COLO829 (cell line): ENCODE measurements around the gene LGALS7.
"Not testable (repeated sequence)": the region's sequence is repeated elsewhere in the genome, so short reads cannot be mapped to it uniquely, and the experiment has no call there.

Experiments
- DNase-seq: peaks from one replicate; pipeline ENCODE4 v3.0.0; 2012; ENCODE audit warnings: low spot score

LGALS7 gene

DNA sequence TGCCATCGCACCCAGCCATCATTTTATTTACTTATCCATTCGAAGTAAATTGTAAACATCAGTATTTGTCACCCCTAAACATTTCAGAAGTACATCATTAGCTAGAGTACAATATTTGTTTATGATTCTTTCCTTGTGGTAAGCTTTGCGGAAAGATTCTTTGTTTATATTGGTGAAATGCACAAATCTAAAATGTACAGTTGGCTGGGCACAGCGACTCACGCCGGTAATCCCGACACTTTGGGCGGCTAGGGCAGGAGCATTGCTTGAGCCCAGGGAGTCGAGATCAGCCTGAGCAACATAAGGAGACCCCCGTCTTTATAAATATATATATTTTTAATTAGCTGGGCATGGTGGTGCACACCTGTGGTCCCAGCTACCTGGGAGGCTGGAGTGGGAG, 25.8 kb upstream of the LGALS7 start:
- DNase-seq, result no peak

DNA sequence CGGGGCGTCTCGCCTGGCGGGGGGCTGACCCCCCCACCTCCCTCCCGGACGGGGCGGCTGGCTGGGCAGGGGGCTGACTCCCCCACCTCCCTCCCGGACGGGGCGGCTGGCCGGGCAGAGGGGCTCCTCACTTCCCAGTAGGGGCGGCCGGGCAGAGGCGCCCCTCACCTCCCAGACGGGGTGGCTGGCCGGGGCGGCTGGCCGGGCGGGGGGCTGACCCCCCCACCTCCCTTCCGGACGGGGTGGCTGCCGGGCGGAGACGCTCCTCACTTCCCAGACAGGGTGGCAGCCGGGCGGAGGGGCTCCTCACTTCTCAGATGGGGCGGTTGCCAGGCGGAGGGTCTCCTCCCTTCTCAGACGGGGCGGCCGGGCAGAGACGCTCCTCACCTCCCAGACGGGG, 24.5 kb upstream of the LGALS7 start:
- DNase-seq, result not testable (repeated sequence)

DNA sequence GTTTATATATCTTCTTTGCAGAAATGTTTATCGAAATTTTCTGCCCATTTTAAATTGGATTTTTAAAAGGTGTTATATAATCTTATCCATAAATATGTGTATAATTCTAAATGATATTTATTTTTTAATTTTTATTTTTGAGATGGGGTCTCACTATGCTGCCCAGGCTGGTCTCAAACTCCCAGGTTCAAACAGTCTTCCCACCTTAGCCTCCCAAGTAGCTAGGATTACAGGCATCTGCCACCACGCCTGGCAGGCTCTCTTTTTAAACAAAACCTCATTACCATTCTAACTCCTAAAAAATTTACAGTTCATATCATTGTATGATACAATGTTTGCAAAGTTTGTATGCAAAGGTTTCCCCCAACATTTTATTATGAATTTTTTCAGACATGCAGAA, 22.8 kb upstream of the LGALS7 start:
- DNase-seq, result no peak

DNA sequence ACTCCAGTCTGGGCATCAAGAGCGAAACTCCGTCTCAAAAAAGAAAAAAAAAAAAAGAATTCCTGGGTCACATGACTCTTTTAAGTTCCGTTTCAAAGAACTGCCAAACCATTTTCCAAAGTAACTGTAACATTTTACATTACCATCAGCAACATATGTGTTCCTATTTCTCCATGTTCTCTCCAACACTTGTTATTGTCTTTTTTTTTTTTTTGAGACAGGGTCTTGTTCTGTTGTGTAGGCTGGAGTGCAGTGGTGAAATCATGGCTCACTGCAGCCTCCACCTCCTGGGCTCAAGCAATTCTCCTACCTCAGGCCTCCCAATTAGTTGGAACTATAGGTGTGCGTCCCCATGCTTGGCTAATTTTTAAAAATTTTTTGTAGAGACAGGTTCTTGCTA, 22.2 kb upstream of the LGALS7 start:
- DNase-seq, result no peak

DNA sequence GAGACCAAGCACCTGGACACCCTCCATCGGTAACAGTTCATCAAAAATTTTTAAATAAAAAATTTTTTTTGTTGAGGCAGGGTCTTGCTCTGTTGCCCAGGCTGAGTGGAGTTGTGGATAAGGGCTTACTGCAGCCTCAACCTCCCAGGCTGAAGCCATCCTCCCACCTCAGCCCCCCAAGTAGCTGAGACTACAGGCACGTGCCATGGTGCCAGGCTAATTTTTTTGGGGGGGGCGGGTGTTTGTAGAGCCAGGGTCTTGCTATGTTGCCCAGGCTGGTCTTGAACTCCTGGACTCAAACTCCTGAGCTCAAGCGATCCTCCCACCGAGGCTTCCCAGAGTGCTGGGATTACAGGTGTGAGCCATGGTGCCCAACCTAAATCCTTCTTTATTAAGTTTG, 20.4 kb upstream of the LGALS7 start:
- DNase-seq, result no peak

DNA sequence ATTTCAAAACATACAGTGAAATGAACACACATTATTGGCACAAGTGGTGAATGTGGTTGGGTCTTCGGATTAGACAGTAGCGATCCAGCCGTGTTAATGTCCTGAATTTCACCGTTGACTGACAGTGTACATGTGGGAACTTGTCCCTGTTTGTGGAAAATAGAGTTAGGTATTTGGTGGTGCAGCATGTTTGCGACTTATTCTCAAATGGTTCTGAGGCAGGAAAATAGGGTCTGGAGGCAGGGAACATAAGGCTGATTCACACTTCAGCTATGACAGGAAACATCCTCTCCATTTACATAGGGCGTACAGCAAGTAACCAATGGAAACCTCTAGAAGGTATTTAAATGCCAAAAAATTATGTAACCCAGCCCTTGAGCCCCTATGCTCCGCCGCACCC, 19.9 kb upstream of the LGALS7 start:
- DNase-seq, result no peak

DNA sequence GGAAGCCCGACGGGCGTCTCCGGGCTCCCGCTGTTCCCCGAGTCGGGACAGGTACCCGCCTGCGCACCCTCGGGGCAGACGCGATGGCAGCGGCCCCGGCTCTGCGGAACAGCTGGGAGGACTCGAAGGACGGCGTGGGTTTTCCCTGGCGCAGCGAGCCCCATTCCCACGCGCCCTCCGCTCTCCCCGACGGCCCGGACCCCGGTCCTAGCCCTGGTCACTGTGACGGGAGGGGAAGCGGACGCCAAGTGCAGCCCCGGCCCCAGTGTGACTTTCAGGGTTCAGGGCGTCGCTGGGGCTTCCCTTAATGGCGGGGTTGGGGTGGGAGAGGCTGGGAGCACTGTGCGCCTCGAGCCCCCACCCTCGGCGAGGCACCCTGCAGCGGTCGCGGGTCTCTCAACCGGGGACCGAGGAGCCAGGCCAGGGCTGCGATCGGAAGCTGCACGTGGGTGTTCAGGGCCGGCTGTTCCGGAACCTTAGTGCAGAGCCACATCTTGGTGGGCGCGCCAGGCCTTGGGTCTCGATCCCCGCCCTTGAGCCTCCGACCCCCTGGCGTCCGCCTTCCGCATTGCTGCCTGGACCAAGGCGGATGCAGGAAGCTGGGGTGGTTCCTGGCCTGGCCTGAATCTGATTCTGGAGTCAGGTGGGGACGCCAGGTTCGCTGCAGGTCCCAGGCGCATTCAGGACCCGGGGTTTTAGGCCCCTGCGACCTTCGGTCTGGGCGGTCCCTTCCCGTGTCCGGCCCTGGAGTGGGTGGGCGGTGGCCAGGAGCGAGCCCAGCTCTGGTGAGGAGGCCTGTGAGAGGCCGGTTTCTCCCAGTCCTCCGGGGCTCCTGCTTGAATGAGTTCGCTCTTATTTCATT, 19.2 kb upstream of the LGALS7 start:
- no peak for DNase-seq

DNA sequence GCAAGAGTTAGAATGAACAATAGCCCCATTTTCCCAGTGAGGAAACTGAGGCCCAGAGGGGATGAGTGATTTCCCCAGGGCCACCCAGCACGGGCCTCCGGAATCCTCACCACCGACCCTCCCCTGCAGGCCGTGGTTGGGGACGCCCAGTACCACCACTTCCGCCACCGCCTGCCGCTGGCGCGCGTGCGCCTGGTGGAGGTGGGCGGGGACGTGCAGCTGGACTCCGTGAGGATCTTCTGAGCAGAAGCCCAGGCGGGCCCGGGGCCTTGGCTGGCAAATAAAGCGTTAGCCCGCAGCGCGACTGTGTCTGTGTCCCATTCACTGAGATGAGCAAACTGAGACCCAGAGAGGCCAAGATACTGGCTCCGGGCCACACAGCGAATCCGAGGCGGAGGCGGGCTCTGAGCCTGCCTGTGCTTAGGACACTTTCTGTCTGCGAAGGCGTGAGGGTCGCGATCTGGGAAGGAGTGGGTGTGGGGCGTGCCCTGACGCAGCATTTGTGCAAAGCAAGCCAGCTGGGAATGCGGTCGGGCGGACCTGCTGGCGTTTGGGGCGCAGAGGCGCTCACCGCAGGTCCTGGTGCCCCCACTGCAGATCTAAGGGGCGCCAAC, 18.2 kb upstream of the LGALS7 start:
- not testable (repeated sequence) for DNase-seq

DNA sequence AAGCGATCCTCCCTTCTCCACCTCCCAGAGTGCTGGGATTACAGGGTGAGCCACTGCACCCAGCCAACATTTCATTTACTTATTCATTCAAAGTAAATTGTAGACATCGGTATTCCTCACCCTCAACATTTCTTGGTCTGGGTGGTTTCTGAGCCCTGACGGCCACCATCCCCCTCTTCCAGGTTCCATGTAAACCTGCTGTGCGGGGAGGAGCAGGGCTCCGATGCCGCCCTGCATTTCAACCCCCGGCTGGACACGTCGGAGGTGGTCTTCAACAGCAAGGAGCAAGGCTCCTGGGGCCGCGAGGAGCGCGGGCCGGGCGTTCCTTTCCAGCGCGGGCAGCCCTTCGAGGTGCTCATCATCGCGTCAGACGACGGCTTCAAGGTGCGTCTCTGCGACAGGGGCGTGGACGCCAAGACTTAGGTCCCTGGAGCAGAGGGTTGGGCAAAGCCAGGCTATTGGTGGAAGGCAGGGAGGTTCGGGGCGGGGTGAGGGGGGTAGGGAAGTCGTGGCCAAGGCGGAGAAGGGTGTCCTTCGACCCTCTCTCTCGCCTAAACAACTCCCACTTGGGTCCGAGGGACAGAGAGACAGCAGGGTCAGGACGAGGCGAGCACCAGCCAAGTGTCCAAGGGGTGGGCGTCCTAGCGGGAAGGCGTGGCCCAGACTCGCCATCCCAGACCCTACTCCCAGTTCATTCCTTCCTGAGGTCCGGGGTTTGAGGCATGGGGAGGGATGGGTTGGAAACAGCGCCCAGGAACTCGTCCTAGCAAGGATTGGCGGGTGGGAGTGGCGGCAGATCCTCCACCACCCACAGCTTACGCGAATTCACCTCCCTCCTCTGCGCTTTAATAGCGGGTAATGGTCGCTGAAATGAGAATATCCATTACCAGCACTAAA, 17.4 kb upstream of the LGALS7 start:
- DNase-seq, result not testable (repeated sequence)

DNA sequence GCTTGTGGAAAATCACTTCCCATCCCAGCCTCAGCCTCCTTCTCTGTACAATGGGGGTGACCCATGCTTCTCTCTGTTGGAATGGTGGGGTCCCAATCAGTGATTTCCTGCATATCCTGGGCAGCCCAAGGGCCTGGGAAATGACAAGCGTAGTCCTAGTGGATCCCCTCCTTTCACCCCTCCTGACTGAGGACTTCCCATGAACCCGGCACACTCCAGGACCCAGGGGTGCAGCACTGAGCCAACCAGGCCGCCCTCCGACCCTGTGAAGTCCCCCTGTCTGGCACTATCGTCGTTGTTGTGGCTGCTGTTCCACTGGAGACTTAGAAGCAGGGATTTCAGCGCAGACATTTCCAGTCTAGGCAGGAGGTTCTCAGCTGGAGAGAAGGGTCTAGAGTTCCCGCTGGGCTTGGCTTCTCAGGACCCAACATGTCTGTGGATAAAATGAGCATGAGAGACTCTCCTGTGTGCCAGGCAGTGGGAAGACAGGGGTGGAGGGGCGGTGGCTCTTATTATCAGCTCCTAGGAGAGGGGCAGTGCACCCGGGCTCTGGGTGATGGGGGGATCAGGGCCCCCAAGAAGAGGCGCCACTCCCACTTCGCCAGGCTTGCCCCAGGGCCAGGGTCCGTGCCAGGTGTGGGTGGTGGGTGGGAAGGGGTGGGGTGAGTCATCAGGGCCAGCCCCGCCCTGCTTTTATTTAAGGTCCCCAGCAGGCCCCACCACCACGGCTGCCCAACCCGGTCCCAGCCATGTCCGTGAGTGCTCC, 15.3 kb upstream of the LGALS7 start, which contains the start of gene LGALS7B:
Gene LGALS7B (plus strand): TSS at position 723 of the 766 bp plus-strand sequence. CDS start 27 bp downstream, at position 750.
- DNase-seq, result no peak

DNA sequence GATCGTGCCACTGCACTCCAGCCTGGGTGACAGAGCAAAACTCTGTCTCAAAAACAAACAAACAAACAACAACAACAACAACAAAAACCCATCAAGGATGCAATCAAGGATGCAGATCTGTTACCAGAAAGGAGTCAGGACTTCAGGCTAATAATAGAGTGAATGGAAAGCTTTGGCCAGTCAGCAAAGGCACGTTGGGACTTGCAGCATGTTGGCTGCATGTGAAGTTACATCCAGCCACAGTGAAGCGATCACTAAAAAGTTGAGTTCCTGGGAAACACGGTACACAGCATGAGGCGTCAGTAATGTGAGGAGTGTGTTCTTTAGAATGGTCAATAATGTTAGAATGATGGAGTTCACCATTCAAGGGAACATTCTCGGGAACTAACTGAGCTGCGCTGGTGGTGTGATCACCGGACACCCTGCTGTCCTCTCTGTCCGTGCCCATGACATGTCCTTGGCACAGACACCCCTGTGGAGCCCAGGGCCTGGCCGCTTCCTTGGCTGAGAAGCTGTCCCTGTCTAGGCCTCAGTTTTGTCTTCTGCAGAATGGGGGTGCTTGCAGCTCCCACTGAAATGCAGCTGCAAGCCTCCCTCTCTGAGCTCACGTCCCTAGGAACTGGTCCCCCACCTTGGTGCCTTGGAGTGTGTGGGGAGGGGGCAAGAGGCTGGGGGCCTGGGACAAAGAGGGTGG, 13.4 kb upstream of the LGALS7 start:
- DNase-seq, result no peak

DNA sequence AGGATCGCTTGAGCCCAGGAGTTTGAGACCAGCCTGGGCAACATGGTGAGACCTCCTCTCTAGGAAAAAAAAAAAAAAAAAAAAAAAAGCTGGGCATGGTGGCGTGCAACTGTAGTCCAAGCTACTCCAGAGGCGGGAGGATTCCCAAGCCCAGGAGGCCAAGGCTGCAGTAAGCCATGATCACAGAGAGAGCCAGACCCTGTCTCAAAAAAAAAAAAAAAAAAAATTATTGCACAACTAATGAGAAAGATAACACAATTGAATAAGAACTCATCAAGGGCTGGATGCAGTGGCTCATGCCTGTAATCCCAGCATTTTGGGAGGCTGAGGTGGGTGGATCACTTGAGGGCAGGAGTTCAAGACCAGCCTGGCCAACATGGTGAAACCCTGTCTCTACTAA, 12.7 kb upstream of the LGALS7 start:
- not testable (repeated sequence) for DNase-seq

DNA sequence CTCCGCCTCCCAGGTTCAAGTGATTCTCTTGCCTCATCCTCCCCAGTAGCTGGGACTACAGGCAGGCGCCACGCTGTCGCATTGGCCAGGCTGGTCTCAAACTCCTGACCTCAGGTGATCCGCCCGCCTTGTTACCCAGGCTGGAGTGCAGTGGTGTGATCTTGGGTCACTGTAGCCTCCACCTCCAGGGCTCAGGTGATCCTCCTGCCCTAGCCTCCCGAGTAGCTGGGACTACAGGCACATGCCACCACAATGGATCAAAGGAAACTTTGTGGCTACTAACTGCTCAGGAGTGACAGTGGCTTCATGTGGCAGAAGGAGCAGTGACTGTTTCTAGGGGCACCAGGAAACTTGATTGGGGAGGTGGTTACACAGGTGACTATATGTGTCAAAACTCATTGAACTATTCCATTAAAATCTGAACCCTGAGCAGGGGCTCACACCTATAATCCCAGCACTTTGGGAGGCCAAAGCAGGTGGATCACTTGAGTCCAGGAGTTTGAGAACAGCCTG, 11.9 kb upstream of the LGALS7 start:
- no peak for DNase-seq

DNA sequence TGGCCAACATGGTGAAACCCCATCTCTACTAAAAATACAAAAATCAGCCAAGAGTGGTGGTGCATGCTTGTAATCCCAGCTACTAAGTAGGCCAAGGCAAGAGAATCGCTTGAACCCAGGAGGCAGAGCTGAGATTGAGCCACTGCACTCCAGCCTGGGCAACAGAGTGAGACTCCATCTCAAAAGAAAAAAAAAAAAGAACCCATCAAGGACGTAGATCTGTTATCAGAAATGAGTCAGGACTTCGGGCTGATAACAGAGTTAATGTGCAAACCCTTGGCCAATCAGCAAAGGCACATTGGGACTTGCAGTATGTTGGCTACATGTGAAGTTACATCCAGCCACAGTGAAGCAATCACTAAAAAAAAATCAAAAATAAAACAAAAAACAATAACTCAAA, 10.9 kb upstream of the LGALS7 start:
- DNase-seq, result no peak

DNA sequence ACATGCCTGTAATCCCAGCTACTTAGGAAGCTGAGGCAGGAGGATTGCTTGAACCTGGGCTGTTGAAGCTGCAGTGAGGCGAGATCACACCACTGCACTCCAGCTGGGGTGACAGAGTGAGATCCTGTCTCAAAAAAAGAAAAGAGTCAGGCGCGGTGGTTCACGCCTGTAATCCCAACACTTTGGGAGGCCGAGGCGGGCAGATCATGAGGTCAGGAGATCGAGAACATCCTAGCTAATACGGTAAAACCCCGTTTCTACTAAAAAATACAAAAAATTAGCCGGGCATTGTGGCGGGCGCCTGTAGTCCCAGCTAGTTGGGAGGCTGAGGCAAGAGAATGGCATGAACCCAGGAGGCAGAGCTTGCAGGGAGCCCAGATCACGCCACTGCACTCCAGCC, 8.9 kb upstream of the LGALS7 start:
- not testable (repeated sequence) for DNase-seq

DNA sequence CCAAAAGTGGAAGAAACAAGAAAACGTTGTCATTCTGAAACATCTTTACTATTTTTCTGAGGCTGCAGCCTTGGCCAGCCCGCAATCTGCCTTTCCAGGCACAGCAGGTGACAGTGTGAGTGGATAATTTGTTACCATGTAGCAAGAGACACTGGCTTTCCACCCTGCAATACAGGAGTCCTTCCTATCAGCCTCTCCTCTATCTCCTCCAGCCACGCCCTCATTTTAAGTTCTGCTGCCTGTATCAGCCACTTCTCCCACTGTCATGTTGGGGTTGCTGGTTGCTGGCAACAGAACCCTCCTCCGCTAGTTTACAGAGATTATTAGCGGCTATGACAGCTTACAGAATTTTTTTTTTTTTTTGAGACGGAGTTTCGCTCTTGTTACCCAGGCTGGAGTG, 7.7 kb upstream of the LGALS7 start:
- DNase-seq, result no peak

DNA sequence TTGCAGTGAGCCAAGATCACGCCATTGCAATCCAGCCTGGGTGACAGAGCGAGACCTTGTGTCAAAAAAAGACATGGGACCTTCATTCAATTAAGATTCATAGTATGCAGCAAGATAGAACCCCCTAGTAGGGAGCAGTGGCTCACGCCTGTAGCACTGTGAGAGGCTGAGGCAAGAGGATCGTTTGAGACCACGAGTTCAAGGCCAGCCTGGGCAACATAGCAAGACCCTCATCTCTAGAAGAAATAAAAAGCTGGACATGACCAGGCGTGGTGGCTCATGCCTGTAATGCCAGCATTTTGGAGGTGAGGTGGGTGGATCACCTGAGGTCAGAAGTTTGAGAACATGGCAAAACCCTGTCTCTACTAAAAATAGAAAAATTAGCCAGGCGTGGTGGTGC, 7.1 kb upstream of the LGALS7 start:
- DNase-seq, result no peak

DNA sequence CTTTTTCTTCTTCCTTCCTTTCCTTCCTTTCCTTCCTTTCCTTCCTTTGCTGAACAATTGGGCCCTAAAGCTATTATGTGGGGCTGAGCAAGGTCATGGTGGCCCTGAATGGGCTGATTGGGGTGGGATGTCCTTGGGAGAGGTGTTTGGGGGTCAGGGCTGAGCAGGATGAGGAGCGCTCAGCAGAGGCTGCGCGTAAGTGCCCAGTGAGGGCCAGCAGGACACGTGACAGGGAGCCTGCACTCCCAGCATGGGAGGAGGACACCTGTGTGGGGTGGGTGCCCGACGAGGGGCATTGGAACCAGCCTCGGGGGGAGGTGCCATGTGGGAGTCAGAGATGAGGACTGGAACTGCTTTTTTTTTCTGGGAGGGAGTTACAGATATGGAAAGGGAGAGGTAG, 5.4 kb upstream of the LGALS7 start:
- DNase-seq, result no peak

DNA sequence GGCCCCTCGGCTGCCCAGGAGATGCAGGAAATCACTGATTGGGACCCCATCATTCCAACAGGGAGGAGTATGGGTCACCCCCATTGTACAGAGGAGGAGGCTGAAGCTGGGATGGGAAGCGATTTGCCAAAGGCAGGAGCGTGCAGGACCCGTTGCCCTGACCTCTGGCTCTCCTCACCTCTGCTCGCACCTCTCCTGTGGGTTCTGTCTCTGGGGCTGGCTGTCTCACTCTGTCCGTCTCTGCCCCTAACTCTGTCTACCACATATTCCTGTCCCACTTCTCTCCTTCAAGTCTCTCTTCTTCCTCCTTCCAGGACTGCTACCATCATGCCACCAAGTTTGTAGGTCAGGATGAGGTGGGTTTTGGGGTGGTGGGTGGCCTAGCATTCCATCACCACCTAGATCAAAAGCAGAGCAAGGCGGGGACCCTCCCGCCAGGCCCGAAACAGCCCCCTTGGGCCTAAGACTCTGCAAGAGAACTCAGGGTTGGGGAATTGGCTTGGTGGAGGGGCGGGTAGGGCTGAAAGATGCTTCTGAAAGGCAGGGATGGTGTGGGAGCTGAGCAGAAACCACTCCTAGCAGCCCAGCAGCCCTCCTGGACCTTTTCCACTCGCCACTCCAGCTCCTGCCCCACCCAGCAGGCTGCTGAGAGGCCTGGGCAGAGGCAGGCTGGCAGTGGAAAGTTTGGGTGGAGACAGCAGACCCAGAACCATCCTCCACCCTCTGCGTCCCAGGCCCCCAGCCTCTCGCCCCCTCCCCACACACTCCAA, 1.0 kb upstream of the LGALS7 start:
- no peak for DNase-seq

DNA sequence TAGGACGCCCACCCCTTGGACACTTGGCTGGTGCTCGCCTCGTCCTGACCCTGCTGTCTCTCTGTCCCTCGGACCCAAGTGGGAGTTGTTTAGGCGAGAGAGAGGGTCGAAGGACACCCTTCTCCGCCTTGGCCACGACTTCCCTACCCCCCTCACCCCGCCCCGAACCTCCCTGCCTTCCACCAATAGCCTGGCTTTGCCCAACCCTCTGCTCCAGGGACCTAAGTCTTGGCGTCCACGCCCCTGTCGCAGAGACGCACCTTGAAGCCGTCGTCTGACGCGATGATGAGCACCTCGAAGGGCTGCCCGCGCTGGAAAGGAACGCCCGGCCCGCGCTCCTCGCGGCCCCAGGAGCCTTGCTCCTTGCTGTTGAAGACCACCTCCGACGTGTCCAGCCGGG, 1.7 kb downstream of the LGALS7 start:
- not testable (repeated sequence) for DNase-seq
